Measurements from ENCODE around the gene PLD1. TPM values are rescaled to one million over a fixed set of nuclear protein-coding genes. Genes with fewer than 3 reads are reported as not detected.

The PLD1 gene
- total and polyA plus RNA-seq, 2 of the 8 experiments (the other 6 are each of a cell fraction or from before 2014, with no cell fraction given): 1.2 to 2.6 TPM

DNA sequence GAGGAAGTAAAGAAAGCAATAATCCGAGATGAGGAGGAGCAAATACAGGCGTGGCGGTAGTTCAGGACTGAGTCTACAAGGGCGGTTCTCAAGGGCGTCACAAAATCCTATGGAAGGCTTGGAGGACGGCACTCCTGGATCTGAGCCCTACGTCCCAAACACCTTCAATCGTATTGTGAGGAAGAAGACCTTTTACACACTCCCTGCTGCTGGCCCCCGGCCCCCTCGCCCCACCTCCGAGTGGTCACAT lies 747 bp downstream of the PLD1 start (continued):
- TF ChIP-seq, protein P1, sequence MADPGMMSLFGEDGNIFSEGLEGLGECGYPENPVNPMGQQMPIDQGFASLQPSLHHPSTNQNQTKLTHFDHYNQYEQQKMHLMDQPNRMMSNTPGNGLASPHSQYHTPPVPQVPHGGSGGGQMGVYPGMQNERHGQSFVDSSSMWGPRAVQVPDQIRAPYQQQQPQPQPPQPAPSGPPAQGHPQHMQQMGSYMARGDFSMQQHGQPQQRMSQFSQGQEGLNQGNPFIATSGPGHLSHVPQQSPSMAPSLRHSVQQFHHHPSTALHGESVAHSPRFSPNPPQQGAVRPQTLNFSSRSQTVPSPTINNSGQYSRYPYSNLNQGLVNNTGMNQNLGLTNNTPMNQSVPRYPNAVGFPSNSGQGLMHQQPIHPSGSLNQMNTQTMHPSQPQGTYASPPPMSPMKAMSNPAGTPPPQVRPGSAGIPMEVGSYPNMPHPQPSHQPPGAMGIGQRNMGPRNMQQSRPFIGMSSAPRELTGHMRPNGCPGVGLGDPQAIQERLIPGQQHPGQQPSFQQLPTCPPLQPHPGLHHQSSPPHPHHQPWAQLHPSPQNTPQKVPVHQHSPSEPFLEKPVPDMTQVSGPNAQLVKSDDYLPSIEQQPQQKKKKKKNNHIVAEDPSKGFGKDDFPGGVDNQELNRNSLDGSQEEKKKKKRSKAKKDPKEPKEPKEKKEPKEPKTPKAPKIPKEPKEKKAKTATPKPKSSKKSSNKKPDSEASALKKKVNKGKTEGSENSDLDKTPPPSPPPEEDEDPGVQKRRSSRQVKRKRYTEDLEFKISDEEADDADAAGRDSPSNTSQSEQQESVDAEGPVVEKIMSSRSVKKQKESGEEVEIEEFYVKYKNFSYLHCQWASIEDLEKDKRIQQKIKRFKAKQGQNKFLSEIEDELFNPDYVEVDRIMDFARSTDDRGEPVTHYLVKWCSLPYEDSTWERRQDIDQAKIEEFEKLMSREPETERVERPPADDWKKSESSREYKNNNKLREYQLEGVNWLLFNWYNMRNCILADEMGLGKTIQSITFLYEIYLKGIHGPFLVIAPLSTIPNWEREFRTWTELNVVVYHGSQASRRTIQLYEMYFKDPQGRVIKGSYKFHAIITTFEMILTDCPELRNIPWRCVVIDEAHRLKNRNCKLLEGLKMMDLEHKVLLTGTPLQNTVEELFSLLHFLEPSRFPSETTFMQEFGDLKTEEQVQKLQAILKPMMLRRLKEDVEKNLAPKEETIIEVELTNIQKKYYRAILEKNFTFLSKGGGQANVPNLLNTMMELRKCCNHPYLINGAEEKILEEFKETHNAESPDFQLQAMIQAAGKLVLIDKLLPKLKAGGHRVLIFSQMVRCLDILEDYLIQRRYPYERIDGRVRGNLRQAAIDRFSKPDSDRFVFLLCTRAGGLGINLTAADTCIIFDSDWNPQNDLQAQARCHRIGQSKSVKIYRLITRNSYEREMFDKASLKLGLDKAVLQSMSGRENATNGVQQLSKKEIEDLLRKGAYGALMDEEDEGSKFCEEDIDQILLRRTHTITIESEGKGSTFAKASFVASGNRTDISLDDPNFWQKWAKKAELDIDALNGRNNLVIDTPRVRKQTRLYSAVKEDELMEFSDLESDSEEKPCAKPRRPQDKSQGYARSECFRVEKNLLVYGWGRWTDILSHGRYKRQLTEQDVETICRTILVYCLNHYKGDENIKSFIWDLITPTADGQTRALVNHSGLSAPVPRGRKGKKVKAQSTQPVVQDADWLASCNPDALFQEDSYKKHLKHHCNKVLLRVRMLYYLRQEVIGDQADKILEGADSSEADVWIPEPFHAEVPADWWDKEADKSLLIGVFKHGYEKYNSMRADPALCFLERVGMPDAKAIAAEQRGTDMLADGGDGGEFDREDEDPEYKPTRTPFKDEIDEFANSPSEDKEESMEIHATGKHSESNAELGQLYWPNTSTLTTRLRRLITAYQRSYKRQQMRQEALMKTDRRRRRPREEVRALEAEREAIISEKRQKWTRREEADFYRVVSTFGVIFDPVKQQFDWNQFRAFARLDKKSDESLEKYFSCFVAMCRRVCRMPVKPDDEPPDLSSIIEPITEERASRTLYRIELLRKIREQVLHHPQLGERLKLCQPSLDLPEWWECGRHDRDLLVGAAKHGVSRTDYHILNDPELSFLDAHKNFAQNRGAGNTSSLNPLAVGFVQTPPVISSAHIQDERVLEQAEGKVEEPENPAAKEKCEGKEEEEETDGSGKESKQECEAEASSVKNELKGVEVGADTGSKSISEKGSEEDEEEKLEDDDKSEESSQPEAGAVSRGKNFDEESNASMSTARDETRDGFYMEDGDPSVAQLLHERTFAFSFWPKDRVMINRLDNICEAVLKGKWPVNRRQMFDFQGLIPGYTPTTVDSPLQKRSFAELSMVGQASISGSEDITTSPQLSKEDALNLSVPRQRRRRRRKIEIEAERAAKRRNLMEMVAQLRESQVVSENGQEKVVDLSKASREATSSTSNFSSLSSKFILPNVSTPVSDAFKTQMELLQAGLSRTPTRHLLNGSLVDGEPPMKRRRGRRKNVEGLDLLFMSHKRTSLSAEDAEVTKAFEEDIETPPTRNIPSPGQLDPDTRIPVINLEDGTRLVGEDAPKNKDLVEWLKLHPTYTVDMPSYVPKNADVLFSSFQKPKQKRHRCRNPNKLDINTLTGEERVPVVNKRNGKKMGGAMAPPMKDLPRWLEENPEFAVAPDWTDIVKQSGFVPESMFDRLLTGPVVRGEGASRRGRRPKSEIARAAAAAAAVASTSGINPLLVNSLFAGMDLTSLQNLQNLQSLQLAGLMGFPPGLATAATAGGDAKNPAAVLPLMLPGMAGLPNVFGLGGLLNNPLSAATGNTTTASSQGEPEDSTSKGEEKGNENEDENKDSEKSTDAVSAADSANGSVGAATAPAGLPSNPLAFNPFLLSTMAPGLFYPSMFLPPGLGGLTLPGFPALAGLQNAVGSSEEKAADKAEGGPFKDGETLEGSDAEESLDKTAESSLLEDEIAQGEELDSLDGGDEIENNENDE (IDR thresholded peaks at IDR 0.05; ENCODE audit: insufficient replicate concordance, low read length): no peak
- TF ChIP-seq CBX5 (IDR thresholded peaks at IDR 0.05; ENCODE audit: low read depth, low read length): no peak
- no peak for TF ChIP-seq JUND (IDR thresholded peaks at IDR 0.05; ENCODE audit: low read length)
- no peak for TF ChIP-seq GABPA (IDR thresholded peaks at IDR 0.05; ENCODE audit: borderline replicate concordance, insufficient read depth, low read length)
- TF ChIP-seq CTBP2 (IDR thresholded peaks at IDR 0.05; ENCODE audit: borderline replicate concordance, insufficient read depth, insufficient read length, low read length): no peak
- TF ChIP-seq JUN (IDR thresholded peaks at IDR 0.05; ENCODE audit: low read depth, low read length): no peak
- no peak for TF ChIP-seq CHD1 (IDR thresholded peaks at IDR 0.05; ENCODE audit: low read depth, low read length)
- TF ChIP-seq, protein P2, sequence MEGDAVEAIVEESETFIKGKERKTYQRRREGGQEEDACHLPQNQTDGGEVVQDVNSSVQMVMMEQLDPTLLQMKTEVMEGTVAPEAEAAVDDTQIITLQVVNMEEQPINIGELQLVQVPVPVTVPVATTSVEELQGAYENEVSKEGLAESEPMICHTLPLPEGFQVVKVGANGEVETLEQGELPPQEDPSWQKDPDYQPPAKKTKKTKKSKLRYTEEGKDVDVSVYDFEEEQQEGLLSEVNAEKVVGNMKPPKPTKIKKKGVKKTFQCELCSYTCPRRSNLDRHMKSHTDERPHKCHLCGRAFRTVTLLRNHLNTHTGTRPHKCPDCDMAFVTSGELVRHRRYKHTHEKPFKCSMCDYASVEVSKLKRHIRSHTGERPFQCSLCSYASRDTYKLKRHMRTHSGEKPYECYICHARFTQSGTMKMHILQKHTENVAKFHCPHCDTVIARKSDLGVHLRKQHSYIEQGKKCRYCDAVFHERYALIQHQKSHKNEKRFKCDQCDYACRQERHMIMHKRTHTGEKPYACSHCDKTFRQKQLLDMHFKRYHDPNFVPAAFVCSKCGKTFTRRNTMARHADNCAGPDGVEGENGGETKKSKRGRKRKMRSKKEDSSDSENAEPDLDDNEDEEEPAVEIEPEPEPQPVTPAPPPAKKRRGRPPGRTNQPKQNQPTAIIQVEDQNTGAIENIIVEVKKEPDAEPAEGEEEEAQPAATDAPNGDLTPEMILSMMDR (IDR thresholded peaks at IDR 0.05; ENCODE audit: control extremely low read depth in 1 of 3, insufficient read depth in 1 of 3, low read depth in 1 of 3, low read length in 3 of 3): no peak
- no peak for TF ChIP-seq POU5F1 (IDR thresholded peaks at IDR 0.05; ENCODE audit: low read depth, low read length)

All from H1 (cell line).